ENCODE measurements around the gene IRAK2. TPM values are rescaled to one million over a fixed set of nuclear protein-coding genes. Genes with fewer than 3 reads are reported as not detected.
A peak's percentile ranks its signal among the peaks of the same experiment; 100 is the strongest.

The IRAK2 gene
- total RNA-seq, 6 donors from 2014 or later: 3.1 to 10.2 (median 7.1) TPM

- H3K27me3 ChIP-seq: no peaks in the 10 kb centered on the region
- peak in 1 of 2 donors; percentile 47 for DNase-seq
- TF ChIP-seq, protein P1, sequence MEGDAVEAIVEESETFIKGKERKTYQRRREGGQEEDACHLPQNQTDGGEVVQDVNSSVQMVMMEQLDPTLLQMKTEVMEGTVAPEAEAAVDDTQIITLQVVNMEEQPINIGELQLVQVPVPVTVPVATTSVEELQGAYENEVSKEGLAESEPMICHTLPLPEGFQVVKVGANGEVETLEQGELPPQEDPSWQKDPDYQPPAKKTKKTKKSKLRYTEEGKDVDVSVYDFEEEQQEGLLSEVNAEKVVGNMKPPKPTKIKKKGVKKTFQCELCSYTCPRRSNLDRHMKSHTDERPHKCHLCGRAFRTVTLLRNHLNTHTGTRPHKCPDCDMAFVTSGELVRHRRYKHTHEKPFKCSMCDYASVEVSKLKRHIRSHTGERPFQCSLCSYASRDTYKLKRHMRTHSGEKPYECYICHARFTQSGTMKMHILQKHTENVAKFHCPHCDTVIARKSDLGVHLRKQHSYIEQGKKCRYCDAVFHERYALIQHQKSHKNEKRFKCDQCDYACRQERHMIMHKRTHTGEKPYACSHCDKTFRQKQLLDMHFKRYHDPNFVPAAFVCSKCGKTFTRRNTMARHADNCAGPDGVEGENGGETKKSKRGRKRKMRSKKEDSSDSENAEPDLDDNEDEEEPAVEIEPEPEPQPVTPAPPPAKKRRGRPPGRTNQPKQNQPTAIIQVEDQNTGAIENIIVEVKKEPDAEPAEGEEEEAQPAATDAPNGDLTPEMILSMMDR (IDR thresholded peaks at IDR 0.05): no peak
- no peak for TF ChIP-seq EP300 (IDR thresholded peaks at IDR 0.05)
- TF ChIP-seq POLR2AphosphoS5 (IDR thresholded peaks at IDR 0.05): no peak
- no peak for TF ChIP-seq POLR2A (IDR thresholded peaks at IDR 0.05)
- WGBS, 2 donors: 90 to 100% methylated on average over 5 to 9 of the region's 9 CpGs
- ATAC-seq (ENCODE audit: low FRiP score in 2 of 2): no peak
- H3K9me3 ChIP-seq: no peaks in the 10 kb centered on the region
- H3K27ac ChIP-seq: no peak overlapping the region
- peaks cover 0 to 14% (median 9%) of the 10 kb centered on the region in 4 donors for H3K4me1 ChIP-seq
- H3K4me3 ChIP-seq: no peak overlapping the region
- peaks cover 0 to 43% (median 21%) of the 10 kb centered on the region in 4 donors for H3K36me3 ChIP-seq
Observed at GRCh38 chr3:10289787-10290355, 125.2 kb downstream of the IRAK2 start.

DNA sequence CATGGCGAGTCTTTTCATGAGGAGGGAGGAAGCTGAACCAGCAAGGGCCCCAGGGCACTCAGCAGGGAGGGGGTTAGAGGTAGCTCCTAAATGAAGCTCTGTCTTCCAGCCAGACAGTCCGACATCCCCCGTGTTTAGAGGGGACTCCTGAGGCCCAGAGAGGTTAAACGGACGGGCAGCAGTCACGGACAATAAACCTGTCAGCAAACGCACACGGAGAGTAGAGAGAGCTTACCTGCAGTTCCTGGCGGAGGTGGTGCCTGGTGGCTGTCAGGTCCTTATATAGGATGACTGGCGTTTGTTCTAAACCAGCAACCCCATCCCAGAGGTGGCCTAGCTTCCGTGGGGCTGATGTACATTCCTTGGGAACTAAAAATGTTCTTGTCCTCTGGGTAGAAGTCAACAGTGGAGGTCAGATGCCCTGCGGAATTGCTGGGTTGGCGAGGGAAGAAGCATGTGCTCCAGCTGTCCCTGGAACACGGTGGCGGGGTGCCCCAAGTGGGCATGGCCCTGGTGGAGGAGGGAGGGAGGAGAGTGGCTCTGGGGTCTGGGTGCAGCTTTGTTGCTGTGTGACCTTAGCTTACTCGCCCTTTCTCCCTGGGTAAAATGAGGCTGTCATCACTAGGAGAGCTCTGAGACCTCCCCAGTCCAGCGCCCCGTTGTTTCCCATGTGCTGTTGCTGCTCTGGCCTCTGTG lies 125.9 kb downstream of the IRAK2 start:
- Histone ChIP-seq H3K9me3 (no peaks in the 10 kb centered on the region), H3K4me3 (no peak overlapping the region), H3K27me3 (no peaks in the 10 kb centered on the region), H3K27ac (no peak overlapping the region), H3K36me3 (peaks cover 0 to 36% (median 21%) of the 10 kb centered on the region in 4 donors), H3K4me1 (peaks cover 0 to 14% (median 9%) of the 10 kb centered on the region in 4 donors)
- WGBS, 2 donors: 86 to 91% methylated on average over 16 to 17 of the region's 18 CpGs
- TF ChIP-seq EP300 (IDR thresholded peaks at IDR 0.05): no peak
- TF ChIP-seq POLR2A (IDR thresholded peaks at IDR 0.05): no peak
- TF ChIP-seq POLR2AphosphoS5 (IDR thresholded peaks at IDR 0.05): no peak
- TF ChIP-seq, protein P1 (IDR thresholded peaks at IDR 0.05): no peak
- ATAC-seq (ENCODE audit: low FRiP score in 2 of 2): no peak
- no peak for DNase-seq

- Histone ChIP-seq H3K27ac (no peak overlapping the region), H3K4me1 (peaks cover 0 to 13% (median 9%) of the 10 kb centered on the region in 4 donors), H3K36me3 (peaks cover 0 to 33% (median 19%) of the 10 kb centered on the region in 4 donors), H3K4me3 (no peak overlapping the region), H3K9me3 (no peaks in the 10 kb centered on the region), H3K27me3 (no peaks in the 10 kb centered on the region)
- no peak for ATAC-seq (ENCODE audit: low FRiP score in 2 of 2)
- 84 to 94% methylated on average over 6 of the region's 6 CpGs for WGBS, 2 donors
- TF ChIP-seq EP300 (IDR thresholded peaks at IDR 0.05) (no peak), POLR2AphosphoS5 (IDR thresholded peaks at IDR 0.05) (no peak), POLR2A (IDR thresholded peaks at IDR 0.05) (no peak)
- TF ChIP-seq, protein P1 (IDR thresholded peaks at IDR 0.05): no peak
- DNase-seq: no peak
Observed at GRCh38 chr3:10291641-10292040, 126.9 kb downstream of the IRAK2 start.

- peak in 1 of 2 donors; percentile 48 for ATAC-seq (ENCODE audit: low FRiP score in 2 of 2)
- Histone ChIP-seq H3K4me3 (peak within 1 kb of the TSS in 1 of 4 donors; percentile 5), H3K27me3 (no peaks in the 10 kb centered on the region), H3K27ac (peak within 1 kb of the TSS; percentile 11 to 70 (median 51)), H3K36me3 (peaks cover 0 to 28% (median 17%) of the 10 kb centered on the region in 4 donors), H3K4me1 (peaks cover 0 to 12% (median 8%) of the 10 kb centered on the region in 4 donors), H3K9me3 (no peaks in the 10 kb centered on the region)
- WGBS, 2 donors: 39 to 40% methylated on average over 12 of the region's 12 CpGs
- TF ChIP-seq POLR2AphosphoS5 (IDR thresholded peaks at IDR 0.05): no peak
- TF ChIP-seq POLR2A (IDR thresholded peaks at IDR 0.05): no peak
- no peak for TF ChIP-seq EP300 (IDR thresholded peaks at IDR 0.05)
- TF ChIP-seq, protein P1 (IDR thresholded peaks at IDR 0.05): no peak
- DNase-seq: peak in 1 of 2 donors; percentile 59
Observed at GRCh38 chr3:10292505-10293419, 128.0 kb downstream of the IRAK2 start, which contains the start of gene GHRL. GHRL (minus strand) TSS chr3:10292947; CDS start chr3:10290180, 2,767 bp downstream.

Small RNAs within 50 kb of the gene (small RNA-seq; reads per million reads assigned to genes)
- 0 reads per million in 4 donors for gene RF02126

Other genes with a start within 250 kb of the IRAK2 start
- gene IL17RC, start 247.8 kb upstream of the IRAK2 start, total RNA-seq: 10 to 100 TPM; 26.3 to 83.8 (median 32.9) TPM
- gene CRELD1, start 231.1 kb upstream of the IRAK2 start, total RNA-seq: 10 to 100 TPM; 31.7 to 72.3 (median 44.0) TPM
- 1 to 10 TPM; 1.6 to 7.1 (median 4.5) TPM for gene PRRT3, start 212.5 kb upstream of the IRAK2 start, total RNA-seq
- 10 to 100 TPM; 26.2 to 79.0 (median 46.3) TPM for gene EMC3, start 178.1 kb upstream of the IRAK2 start, total RNA-seq
- gene FANCD2, start 138.5 kb upstream of the IRAK2 start, total RNA-seq: 10 to 100 TPM in 1 of 6 donors, 1 to 10 TPM in 5; 3.0 to 23.0 (median 5.8) TPM
- not detected for gene FANCD2OS, start 56.7 kb upstream of the IRAK2 start, total RNA-seq
- 100 to 1,000 TPM in 2 of 6 donors, 10 to 100 TPM in 4; 43.3 to 115 (median 81.8) TPM for gene BRK1, start 49.2 kb upstream of the IRAK2 start, total RNA-seq
- gene VHL, start 23.1 kb upstream of the IRAK2 start, total RNA-seq: 10 to 100 TPM; 29.8 to 71.2 (median 41.2) TPM
- gene TATDN2, start 83.5 kb downstream of the IRAK2 start, total RNA-seq: 10 to 100 TPM; 20.3 to 34.6 (median 26.0) TPM
- gene GHRL, start 128.0 kb downstream of the IRAK2 start, total RNA-seq: 10 to 100 TPM in 1 of 6 donors, 1 to 10 TPM in 5; 1.1 to 14.7 (median 1.8) TPM
- gene SEC13, start 156.2 kb downstream of the IRAK2 start, total RNA-seq: 100 to 1,000 TPM in 2 of 6 donors, 10 to 100 TPM in 4; 70.4 to 133 (median 95.3) TPM